CD4-positive, alpha-beta T cell treated with Interferon alpha-2 for 1 hour (primary cell): ENCODE data around the gene RHBDF1.

Experiments used
- DNase-seq, 2 donors: peaks; one replicate each; pipeline ENCODE4 v3.0.0-alpha.2; 2020 to 2022

The RHBDF1 gene

DNA sequence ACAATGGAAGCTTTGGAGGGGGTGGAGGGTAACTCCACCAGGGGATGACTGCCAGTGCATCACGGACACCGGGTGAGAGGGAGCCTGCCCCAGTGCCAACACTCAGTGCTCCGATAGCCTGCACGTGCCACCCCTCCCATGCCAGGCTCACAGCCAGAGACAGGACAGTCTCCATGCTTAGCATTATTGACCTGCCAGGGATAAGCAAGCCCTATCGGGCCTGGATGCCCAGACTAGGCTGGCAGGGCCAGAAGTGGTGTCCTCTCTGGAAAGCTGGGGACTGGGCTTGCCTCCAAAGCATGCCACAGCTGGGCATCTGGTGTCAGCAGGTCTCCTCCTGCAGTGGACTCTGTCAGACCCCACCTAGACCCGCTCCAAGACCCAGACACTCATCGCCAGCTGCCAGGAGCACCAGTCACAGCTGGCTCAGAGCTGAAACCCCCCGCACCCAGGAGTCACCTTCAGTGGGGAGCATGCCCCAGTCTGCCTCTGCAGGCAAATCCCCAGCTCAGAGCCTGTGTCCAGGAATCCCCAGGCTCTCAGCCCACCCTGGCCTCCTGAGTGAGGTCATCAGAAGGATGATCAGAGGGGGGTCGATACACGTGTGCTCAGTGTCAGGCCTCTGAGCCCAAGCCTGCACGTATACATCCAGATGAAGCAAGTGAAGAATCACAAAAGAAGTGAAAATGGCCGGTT, 1.8 kb upstream of the RHBDF1 start:
- DNase-seq, result no peak

GRCh38 chr16:71540-72401, 660 bp downstream of the RHBDF1 start:
- no peak for DNase-seq

- DNase-seq, result no peak
Measured at GRCh38 chr16:71210-71539, 1.3 kb downstream of the RHBDF1 start.

DNA sequence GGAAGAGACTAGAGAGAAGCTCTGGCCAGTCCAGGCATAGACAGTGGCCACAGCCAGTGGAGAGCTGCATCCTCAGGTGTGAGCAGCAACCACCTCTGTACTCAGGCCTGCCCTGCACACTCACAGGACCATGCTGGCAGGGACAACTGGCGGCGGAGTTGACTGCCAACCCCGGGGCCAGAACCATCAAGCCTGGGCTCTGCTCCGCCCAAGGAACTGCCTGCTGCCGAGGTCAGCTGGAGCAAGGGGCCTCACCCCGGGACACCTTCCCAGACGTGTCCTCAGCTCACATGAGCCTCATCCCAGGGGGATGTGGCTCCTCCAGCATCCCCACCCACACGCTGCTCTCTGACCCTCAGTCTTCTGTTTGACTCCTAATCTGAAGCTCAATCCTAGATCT, 3.2 kb downstream of the RHBDF1 start:
- no peak for DNase-seq

GRCh38 chr16:67884-68789, 4.3 kb downstream of the RHBDF1 start:
- no peak for DNase-seq

DNA sequence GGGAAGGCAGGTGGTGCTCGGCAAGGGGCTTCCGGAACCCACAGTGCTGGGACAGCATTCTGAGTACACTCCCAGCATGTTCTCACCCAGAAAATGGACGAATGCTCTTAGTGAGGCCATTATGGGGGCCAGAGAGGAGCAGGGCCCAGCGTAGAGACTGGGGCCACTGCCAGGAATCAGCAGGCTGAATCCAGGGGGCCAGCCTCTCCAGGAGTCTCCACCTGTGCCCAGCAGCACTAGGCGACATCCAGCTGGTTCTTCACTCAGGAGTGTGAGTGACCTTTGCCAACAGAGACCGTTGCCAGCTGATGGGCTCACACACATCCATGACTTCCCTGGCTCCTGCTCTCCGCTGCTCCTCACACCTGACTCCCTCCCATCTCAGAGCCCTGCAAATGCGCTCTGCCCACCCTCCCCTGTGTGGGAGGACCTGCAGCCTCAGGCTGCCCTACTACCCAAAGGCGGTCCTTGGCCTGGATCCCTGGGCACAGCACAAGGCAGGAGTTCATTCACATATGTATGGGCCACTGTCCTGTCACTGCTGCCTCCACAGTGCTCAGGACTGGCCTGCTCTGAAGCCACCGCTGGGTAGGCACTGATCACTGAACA, 5.1 kb downstream of the RHBDF1 start:
- no peak for DNase-seq

- no peak for DNase-seq
Measured at GRCh38 chr16:66309-67182, 5.9 kb downstream of the RHBDF1 start.

DNA sequence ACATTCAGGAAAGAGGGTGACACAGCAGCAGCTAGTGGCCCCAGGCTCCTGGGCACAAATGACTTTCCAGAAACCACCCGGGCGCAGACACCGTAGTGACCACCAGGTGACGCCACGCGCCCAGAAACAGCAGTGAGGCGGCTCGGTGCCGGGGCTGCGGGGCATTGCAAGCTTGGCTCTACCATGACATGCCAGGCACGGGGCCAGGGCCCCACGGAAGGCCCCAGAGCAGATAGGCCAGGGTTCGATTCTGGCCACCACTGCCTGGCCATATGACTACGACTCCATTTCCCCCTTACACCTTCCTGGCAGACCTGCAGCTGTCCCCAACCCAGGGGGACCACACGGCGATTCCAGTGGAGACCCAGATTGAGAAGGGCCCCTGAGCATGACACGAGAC, 6.7 kb downstream of the RHBDF1 start:
- DNase-seq, result peak; percentile 78 to 84

GRCh38 chr16:64914-65255, 7.5 kb downstream of the RHBDF1 start:
- DNase-seq, result no peak

GRCh38 chr16:63998-64913, 8.2 kb downstream of the RHBDF1 start:
- DNase-seq, result no peak

DNA sequence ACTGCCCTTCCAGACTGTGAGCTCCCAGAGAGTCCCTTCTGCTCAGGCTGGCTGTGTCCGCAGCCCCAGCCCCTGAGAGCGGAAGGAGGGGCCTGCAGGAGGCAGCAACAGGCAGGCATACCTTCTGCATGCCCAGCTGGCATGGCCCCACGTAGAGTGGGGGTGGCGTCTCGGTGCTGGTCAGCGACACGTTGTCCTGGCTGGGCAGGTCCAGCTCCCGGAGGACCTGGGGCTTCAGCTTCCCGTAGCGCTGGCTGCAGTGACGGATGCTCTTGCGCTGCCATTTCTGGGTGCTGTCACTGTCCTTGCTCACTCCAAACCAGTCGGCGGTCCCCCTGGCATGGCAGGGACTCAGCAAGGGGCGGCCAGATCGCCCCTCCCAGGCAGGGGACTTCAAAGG, 9.0 kb downstream of the RHBDF1 start:
- DNase-seq, result no peak

- no peak for DNase-seq
Measured at GRCh38 chr16:62968-63391, 9.5 kb downstream of the RHBDF1 start.

GRCh38 chr16:62283-62967, 10.0 kb downstream of the RHBDF1 start:
- no peak for DNase-seq

GRCh38 chr16:61879-62281, 10.6 kb downstream of the RHBDF1 start:
- DNase-seq, result no peak

DNA sequence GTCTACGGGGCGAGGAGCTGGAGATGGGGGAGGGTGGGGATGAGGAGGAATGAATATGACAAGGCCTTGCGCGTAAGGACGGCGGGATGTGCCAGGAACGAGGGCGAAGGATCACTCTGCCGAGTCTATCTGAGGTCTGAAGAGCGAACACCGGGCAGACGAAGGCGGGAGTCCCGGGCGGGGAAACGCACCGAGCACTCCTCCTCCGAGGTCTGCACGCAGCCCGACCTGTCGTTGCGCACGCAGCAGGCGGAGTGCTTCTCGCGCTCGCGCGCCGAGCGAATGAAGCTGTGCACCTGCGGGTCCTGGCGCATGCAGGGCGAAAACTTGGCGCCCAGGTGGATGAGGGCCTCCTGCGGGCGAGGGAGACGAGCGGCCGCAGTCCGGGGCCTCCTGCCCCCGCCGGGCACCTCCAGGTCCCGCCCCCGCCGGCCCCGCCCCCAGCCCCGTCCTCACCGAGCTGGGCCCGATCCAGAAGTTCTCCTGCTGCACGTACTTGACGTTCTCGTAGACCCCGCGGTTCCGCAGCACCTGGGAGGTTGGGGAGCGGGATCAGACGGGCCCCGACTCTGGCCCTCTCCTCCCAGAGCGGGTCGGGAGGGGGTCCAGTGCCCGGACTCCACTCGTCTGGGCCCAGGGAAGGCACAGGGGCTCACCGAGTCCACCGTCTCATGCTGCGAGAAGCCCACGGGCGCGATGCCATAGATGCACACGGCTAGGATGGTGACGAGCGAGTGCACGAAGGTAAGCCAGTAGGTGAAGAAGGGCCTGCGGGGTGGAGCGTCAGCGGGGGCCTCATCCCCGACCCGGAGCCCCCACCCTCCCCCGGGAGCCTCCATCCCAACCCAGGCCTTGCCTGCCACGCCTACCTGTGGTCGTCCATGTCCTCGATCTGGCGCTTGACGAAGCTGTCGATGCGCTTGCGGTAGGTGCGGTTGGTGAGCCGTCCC, 11.2 kb downstream of the RHBDF1 start:
- no peak for DNase-seq

DNA sequence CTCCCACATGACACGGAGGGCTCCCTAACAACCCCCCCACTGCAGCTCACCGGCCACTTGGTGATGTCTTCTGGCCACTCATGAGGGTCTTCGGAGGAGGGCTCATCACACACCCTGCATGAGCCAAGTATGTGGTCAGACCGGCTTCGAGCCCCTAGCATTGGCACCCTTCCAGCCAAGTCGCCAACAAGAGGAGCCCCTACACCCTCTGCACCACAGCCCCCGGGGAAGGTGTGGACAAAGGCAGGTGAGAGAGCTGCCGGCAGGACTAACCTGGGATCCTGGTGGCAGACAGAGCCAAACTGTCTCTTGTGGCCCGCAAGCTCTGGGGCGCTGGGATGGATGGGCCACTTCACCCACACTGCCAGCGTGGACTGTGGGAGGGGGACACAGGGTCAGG, 12.3 kb downstream of the RHBDF1 start:
- no peak for DNase-seq

- no peak for DNase-seq
Measured at GRCh38 chr16:59440-60059, 12.9 kb downstream of the RHBDF1 start.
